Liver (tissue), 9 donors: ENCODE measurements around the gene KIF14. TPM values are rescaled to one million over a fixed set of nuclear protein-coding genes. Genes with fewer than 3 reads are reported as not detected.
"Not testable (repeated sequence)": the region's sequence is repeated elsewhere in the genome, so short reads cannot be mapped to it uniquely, and the experiment has no call there.

Experiments used
- DNase-seq: peaks from one replicate; pipeline ENCODE4 v3.0.0-alpha.2; 2017; ENCODE audit warnings: low spot score
- H3K27ac ChIP-seq, 2 donors: one replicate each; pipeline ENCODE4 v1.7.0; 2013; ENCODE audit warnings: inconsistent platforms in 2 of 2, low read length in 2 of 2, control low read depth in 1 of 2, low read depth in 1 of 2, mild to moderate bottlenecking in 1 of 2
- H3K27me3 ChIP-seq, 4 donors: one replicate each; pipeline versions ENCODE4 v1.6.1 to v1.7.0; 2013; ENCODE audit warnings: low read length in 3 of 4, inconsistent platforms in 1 of 4, mild to moderate bottlenecking in 1 of 4, moderate library complexity in 1 of 4; ENCODE audit not compliant: control insufficient read depth in 4 of 4, insufficient read depth in 4 of 4
- H3K36me3 ChIP-seq, 4 donors: one replicate each; pipeline versions ENCODE4 v1.6.1 to v1.7.0; 2013; ENCODE audit warnings: low read length in 3 of 4, mild to moderate bottlenecking in 3 of 4, low read depth in 1 of 4, moderate library complexity in 1 of 4; ENCODE audit not compliant: control insufficient read depth in 4 of 4, insufficient read depth in 3 of 4
- H3K4me1 ChIP-seq, 4 donors: one replicate each; pipeline versions ENCODE4 v1.6.1 to v1.7.0; 2013; ENCODE audit warnings: low read length in 3 of 4, mild to moderate bottlenecking in 3 of 4, moderate library complexity in 1 of 4; ENCODE audit not compliant: control insufficient read depth in 4 of 4, insufficient read depth in 4 of 4
- H3K4me3 ChIP-seq, 3 donors: one replicate each; pipeline versions ENCODE4 v1.6.1 to v1.7.0; 2013; ENCODE audit warnings: low read length in 3 of 3, control low read depth in 1 of 3, low read depth in 1 of 3, mild to moderate bottlenecking in 1 of 3
- H3K9ac ChIP-seq, 2 donors: one replicate each; pipeline ENCODE4 v1.7.0; 2013; ENCODE audit warnings: low read length in 2 of 2, mild to moderate bottlenecking in 2 of 2, moderate library complexity in 2 of 2, control low read depth in 1 of 2, low read depth in 1 of 2
- H3K9me3 ChIP-seq, 4 donors: one replicate each; pipeline versions ENCODE4 v1.6.1 to v1.7.0; 2013; ENCODE audit warnings: low read length in 3 of 4; ENCODE audit not compliant: control insufficient read depth in 4 of 4
- EGR1 ChIP-seq, 2 donors: IDR thresholded peaks; 2 replicates each; pipeline ENCODE4 v1.6.1; 2016 to 2018; ENCODE audit warnings: antibody characterized with exemption in 2 of 2, low read depth in 2 of 2
- FOXA1 ChIP-seq: IDR thresholded peaks from 2 replicates; pipeline ENCODE4 v1.6.1; 2016; ENCODE audit warnings: antibody characterized with exemption
- FOXA2 ChIP-seq: IDR thresholded peaks from 2 replicates; pipeline ENCODE4 v1.6.1; 2016; ENCODE audit warnings: antibody characterized with exemption
- HNF4A ChIP-seq, 2 donors: conservative IDR thresholded peaks; 2 replicates each; pipeline ENCODE4 v1.6.1; 2016; ENCODE audit warnings: antibody characterized with exemption in 2 of 2, mild to moderate bottlenecking in 2 of 2
- MAX ChIP-seq: IDR thresholded peaks from 2 replicates; pipeline ENCODE4 v1.6.1; 2016; ENCODE audit warnings: antibody characterized with exemption
- NR2F2 ChIP-seq: IDR thresholded peaks from 2 replicates; pipeline ENCODE4 v1.6.1; 2016; ENCODE audit warnings: antibody characterized with exemption
- RAD21 ChIP-seq, 2 donors: IDR thresholded peaks; 2 replicates each; pipeline ENCODE4 v1.6.1; 2016; ENCODE audit warnings: antibody characterized with exemption in 2 of 2, mild to moderate bottlenecking in 2 of 2
- RXRA ChIP-seq, 2 donors: IDR thresholded peaks; 2 replicates each; pipeline ENCODE4 v1.6.1; 2017 to 2018; ENCODE audit warnings: antibody characterized with exemption in 2 of 2, mild to moderate bottlenecking in 1 of 2
- TAF1 ChIP-seq: conservative IDR thresholded peaks from 2 replicates; pipeline ENCODE4 v1.6.1; 2016; ENCODE audit warnings: antibody characterized with exemption, mild to moderate bottlenecking
- YY1 ChIP-seq: IDR thresholded peaks from 2 replicates; pipeline ENCODE4 v1.6.1; 2016; ENCODE audit warnings: antibody characterized with exemption, mild to moderate bottlenecking
- ZBTB33 ChIP-seq: IDR thresholded peaks from 2 replicates; pipeline ENCODE4 v1.6.1; 2016; ENCODE audit warnings: antibody characterized with exemption
- WGBS: extraction: QIAGEN DNeasy Blood & Tissue Kit; methylation state at CpG from one replicate; pipeline ENCODE4 v1.1.7; 2013; 5-methylcytosine and 5-hydroxymethylcytosine counted together
- polyA plus RNA-seq, 2 donors: library from polyadenylated mRNA; stranded (reverse) in 1 of 2; unstranded in 1 of 2; fragments of 200-250 nt in 1 of 2; fragments of >200 nt in 1 of 2; fragmentation: Nextera tagmentation in 1 of 2; extraction: Ambion mirVana in 1 of 2; gene quantifications; one replicate each; pipeline versions ENCODE4 v1.2.1 to v1.2.3, GENCODE V29; 2013 to 2015
- total RNA-seq, 2 donors: library from RNA; depleted of rRNA; stranded (reverse); fragments of >200 nt; gene quantifications; one replicate each; pipeline ENCODE4 v1.2.3, GENCODE V29; 2014
- TF ChIP-seq, protein P1 (sequence below): IDR thresholded peaks from 2 replicates; pipeline ENCODE4 v1.6.1; 2016; ENCODE audit warnings: antibody characterized with exemption, mild to moderate bottlenecking
- donor health status: healthy.
- donor health status: healthy.
- donor health status: healthy.
- donor health status: healthy.
- donor health status: healthy.

Gene KIF14
- total and polyA plus RNA-seq, 4 donors, result 0.13 to 8.8 (median 0.22) TPM

DNA sequence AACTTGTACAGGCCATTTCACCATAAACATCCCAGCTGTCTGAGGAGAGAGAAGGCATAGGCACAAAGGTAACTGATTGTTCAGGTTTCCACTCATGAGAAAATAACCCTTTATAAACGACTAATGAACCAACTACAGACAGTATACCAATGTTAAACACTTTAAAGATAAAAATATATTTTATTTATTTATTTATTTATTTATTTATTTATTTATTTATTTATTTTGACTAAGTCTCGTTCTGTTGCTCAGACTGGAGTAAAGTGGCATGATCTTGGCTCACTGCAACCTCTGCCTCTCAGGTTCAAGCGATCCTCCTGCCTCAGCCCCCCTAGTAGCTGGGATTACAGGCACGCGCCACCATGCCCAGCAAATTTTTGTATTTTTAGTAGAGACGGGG lies 67.8 kb downstream of the KIF14 start:
- not testable (repeated sequence) for H3K27me3 ChIP-seq, H3K4me1 ChIP-seq, H3K9ac ChIP-seq, DNase-seq, H3K27ac ChIP-seq, H3K4me3 ChIP-seq, H3K9me3 ChIP-seq, H3K36me3 ChIP-seq
- WGBS, result 98% methylated on average over 6 of the region's 6 CpGs

DNA sequence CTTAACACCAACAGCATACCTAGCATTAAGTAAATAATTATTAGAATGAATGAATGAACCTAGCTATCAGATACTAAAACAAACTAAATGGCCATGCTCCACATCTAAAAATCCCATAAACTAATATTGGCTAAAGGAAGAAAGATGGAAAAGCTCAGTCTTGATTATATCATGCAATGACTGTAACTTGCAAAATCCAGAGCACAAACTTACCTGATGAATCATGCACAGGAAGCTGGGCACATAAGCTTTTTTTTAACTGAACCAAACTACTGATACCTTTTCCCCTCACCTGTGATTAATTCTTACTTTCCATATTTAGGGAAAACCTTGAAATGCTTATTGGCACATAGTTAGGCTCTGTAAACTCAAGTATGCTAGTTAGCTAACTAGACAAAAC lies 70.2 kb downstream of the KIF14 start:
- H3K9me3 ChIP-seq, result no peaks in the 10 kb centered on the region
- no peaks in the 10 kb centered on the region for H3K36me3 ChIP-seq
- no peaks in the 10 kb centered on the region for H3K4me1 ChIP-seq
- no peak for DNase-seq
- no peak overlapping the region for H3K4me3 ChIP-seq
- no peak overlapping the region for H3K9ac ChIP-seq
- H3K27me3 ChIP-seq, result no peaks in the 10 kb centered on the region
- H3K27ac ChIP-seq, result no peak overlapping the region
- no peak for TF ChIP-seq FOXA2
- TF ChIP-seq EGR1 (IDR thresholded peaks at IDR 0.05; ENCODE audit: low read depth in 2 of 2), result no peak
- TF ChIP-seq ZBTB33, result no peak
- no peak for TF ChIP-seq NR2F2
- TF ChIP-seq YY1, result no peak
- no peak for TF ChIP-seq HNF4A (conservative IDR thresholded peaks at IDR 0.05)
- TF ChIP-seq RAD21 (IDR thresholded peaks at IDR 0.05), result no peak
- TF ChIP-seq, protein P1, sequence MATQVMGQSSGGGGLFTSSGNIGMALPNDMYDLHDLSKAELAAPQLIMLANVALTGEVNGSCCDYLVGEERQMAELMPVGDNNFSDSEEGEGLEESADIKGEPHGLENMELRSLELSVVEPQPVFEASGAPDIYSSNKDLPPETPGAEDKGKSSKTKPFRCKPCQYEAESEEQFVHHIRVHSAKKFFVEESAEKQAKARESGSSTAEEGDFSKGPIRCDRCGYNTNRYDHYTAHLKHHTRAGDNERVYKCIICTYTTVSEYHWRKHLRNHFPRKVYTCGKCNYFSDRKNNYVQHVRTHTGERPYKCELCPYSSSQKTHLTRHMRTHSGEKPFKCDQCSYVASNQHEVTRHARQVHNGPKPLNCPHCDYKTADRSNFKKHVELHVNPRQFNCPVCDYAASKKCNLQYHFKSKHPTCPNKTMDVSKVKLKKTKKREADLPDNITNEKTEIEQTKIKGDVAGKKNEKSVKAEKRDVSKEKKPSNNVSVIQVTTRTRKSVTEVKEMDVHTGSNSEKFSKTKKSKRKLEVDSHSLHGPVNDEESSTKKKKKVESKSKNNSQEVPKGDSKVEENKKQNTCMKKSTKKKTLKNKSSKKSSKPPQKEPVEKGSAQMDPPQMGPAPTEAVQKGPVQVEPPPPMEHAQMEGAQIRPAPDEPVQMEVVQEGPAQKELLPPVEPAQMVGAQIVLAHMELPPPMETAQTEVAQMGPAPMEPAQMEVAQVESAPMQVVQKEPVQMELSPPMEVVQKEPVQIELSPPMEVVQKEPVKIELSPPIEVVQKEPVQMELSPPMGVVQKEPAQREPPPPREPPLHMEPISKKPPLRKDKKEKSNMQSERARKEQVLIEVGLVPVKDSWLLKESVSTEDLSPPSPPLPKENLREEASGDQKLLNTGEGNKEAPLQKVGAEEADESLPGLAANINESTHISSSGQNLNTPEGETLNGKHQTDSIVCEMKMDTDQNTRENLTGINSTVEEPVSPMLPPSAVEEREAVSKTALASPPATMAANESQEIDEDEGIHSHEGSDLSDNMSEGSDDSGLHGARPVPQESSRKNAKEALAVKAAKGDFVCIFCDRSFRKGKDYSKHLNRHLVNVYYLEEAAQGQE, result no peak
- no peak for TF ChIP-seq RXRA (IDR thresholded peaks at IDR 0.05)

DNA sequence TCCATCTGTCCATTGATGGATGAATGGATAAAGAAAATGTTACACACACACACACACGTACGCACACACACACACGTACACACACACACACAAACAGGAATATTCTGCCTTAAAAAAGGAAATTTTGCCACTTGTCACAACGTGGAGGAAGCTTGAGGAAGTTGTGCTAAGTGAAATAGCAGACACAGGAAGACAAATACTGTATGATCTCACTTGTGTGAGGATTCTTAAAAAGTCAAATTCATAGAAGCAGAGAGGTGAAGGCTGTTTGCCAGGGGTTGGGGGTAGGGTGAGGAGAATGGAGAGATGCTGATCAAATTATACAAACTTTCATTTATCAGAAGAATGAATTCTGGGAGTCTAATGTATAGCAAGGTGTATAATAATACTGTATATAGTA lies 73.2 kb downstream of the KIF14 start:
- Histone ChIP-seq H3K27ac (no peak overlapping the region), H3K9me3 (no peaks in the 10 kb centered on the region), H3K9ac (no peak overlapping the region), H3K4me3 (no peak overlapping the region), H3K27me3 (no peaks in the 10 kb centered on the region), H3K36me3 (no peaks in the 10 kb centered on the region), H3K4me1 (no peaks in the 10 kb centered on the region)
- no peak for DNase-seq
- WGBS, result 75% methylated on average over 4 of the region's 4 CpGs
- no peak for TF ChIP-seq RXRA (IDR thresholded peaks at IDR 0.05)
- no peak for TF ChIP-seq FOXA2
- no peak for TF ChIP-seq MAX
- no peak for TF ChIP-seq TAF1
- no peak for TF ChIP-seq YY1
- TF ChIP-seq HNF4A (conservative IDR thresholded peaks at IDR 0.05), result no peak
- no peak for TF ChIP-seq FOXA1
- no peak for TF ChIP-seq ZBTB33
- no peak for TF ChIP-seq NR2F2
